MM.1S (cell line): ENCODE measurements around the gene HOXB7.

ENCODE experiments used
- DNase-seq: peaks from one replicate; pipeline ENCODE4 v3.0.0-alpha.2; 2015
- H2AFZ ChIP-seq: fragments of 300-600 bp; sonication (generic); 2 replicates; pipeline ENCODE4 v1.6.0; 2016; ENCODE audit warnings: antibody characterized with exemption, low read length
- H3F3A ChIP-seq: fragments of 300-600 bp; sonication (generic); 2 replicates; pipeline ENCODE4 v1.6.1; 2016; ENCODE audit warnings: mild to moderate bottlenecking, antibody characterized with exemption, low read length, moderate library complexity, mixed read lengths; ENCODE audit not compliant: insufficient read depth
- H3K27ac ChIP-seq: fragments of 300-600 bp; sonication (generic); 2 replicates; pipeline ENCODE4 v1.5.1; 2016; ENCODE audit warnings: mild to moderate bottlenecking, low read length
- H3K27me3 ChIP-seq: fragments of 300-600 bp; sonication (generic); replicated peaks from 2 replicates; pipeline ENCODE4 v1.6.0; 2016; ENCODE audit warnings: low read length; ENCODE audit not compliant: insufficient read depth
- H3K36me3 ChIP-seq: fragments of 300-600 bp; sonication (generic); replicated peaks from 2 replicates; pipeline ENCODE4 v1.6.1; 2016; ENCODE audit warnings: mild to moderate bottlenecking, low read length, mixed read lengths; ENCODE audit not compliant: insufficient read depth
- H3K4me1 ChIP-seq: fragments of 300-600 bp; sonication (generic); 2 replicates; pipeline ENCODE4 v1.6.1; 2016; ENCODE audit warnings: low read length, mixed read lengths
- H3K4me2 ChIP-seq: fragments of 300-600 bp; sonication (generic); 2 replicates; pipeline ENCODE4 v1.6.0; 2016; ENCODE audit warnings: low read depth, low read length
- H3K4me3 ChIP-seq: fragments of 300-600 bp; sonication (generic); 2 replicates; pipeline ENCODE4 v1.5.1; 2016; ENCODE audit warnings: low read length, mixed read lengths
- H3K79me2 ChIP-seq: fragments of 300-600 bp; sonication (generic); 2 replicates; pipeline ENCODE4 v1.6.1; 2016; ENCODE audit warnings: mixed run types, low read length, mixed read lengths
- H3K9ac ChIP-seq: fragments of 300-600 bp; sonication (generic); 2 replicates; pipeline ENCODE4 v1.6.1; 2016; ENCODE audit warnings: low read length, mixed read lengths
- H3K9me2 ChIP-seq: fragments of 300-600 bp; sonication (generic); replicated peaks from 2 replicates; pipeline ENCODE4 v1.6.1; 2016; ENCODE audit warnings: mild to moderate bottlenecking, low read length, mixed read lengths; ENCODE audit not compliant: insufficient read depth
- H3K9me3 ChIP-seq: fragments of 300-600 bp; sonication (generic); replicated peaks from 2 replicates; pipeline ENCODE4 v1.6.1; 2016; ENCODE audit warnings: mild to moderate bottlenecking, low read length, mixed read lengths; ENCODE audit not compliant: insufficient read depth
- H4K20me1 ChIP-seq: fragments of 300-600 bp; sonication (generic); 2 replicates; pipeline ENCODE4 v1.6.1; 2016; ENCODE audit warnings: mild to moderate bottlenecking, low read length, moderate library complexity, mixed read lengths; ENCODE audit not compliant: insufficient read depth
- CTCF ChIP-seq: fragments of 300-600 bp; sonication (generic); IDR thresholded peaks from 2 replicates; pipeline ENCODE4 v1.5.1; 2016; ENCODE audit warnings: antibody characterized with exemption, low read length, mixed read lengths
- EZH2 ChIP-seq: fragments of 300-600 bp; sonication (generic); optimal IDR thresholded peaks from 2 replicates; pipeline ENCODE3; 2017; ENCODE audit warnings: low read depth, mild to moderate bottlenecking, antibody characterized with exemption, low read length, mixed read lengths
- EZH2phosphoT487 ChIP-seq: fragments of 300-600 bp; sonication (generic); IDR thresholded peaks from 2 replicates; pipeline ENCODE4 v1.6.1; 2018; ENCODE audit warnings: antibody characterized with exemption, low read length

The HOXB7 gene

GRCh38 chr17:48558057-48558830 is 52.6 kb downstream of the HOXB7 start:
- DNase-seq = no peak
- H3K4me2 ChIP-seq = no peak overlapping the region

More at GRCh38 chr17:48558057-48558830, 52.6 kb downstream of the HOXB7 start:
- Histone ChIP-seq H3K4me1 (no peaks in the 10 kb centered on the region), H3K9ac (no peak overlapping the region), H3K9me2 (no peaks in the 10 kb centered on the region), H3K9me3 (no peaks in the 10 kb centered on the region), H3K36me3 (no peaks in the 10 kb centered on the region), H3K27ac (no peak overlapping the region), H4K20me1 (no peaks in the 10 kb centered on the region), H3F3A (no peaks in the 10 kb centered on the region), H3K27me3 (no peaks in the 10 kb centered on the region), H2AFZ (no peak overlapping the region), H3K4me3 (no peak overlapping the region), H3K79me2 (no peaks in the 10 kb centered on the region)
- TF ChIP-seq EZH2phosphoT487 = no peak
- no peak for TF ChIP-seq CTCF
- TF ChIP-seq EZH2 = no peak
